Retinal pigment epithelial cell (primary cell): ENCODE results near the gene TRAPPC10.

Source experiments
- DNase-seq: peaks from one replicate; pipeline ENCODE4 v3.0.0-alpha.2; 2010; ENCODE audit warnings: low read depth
- H3K4me3 ChIP-seq: 2 replicates; pipeline ENCODE4 v1.5.1; 2011; ENCODE audit warnings: mild to moderate bottlenecking, low read length, control low read depth, moderate library complexity
- CTCF ChIP-seq: conservative IDR thresholded peaks from 2 replicates; pipeline ENCODE4 v1.5.1; 2011; ENCODE audit warnings: low read depth, low read length, control low read depth, inconsistent platforms

Gene TRAPPC10

GRCh38 chr21:44049182-44049581, 37.1 kb downstream of the TRAPPC10 start:
- H3K4me3 ChIP-seq: no peak overlapping the region

GRCh38 chr21:44049606-44050005, 37.5 kb downstream of the TRAPPC10 start:
- DNase-seq: no peak
- no peak overlapping the region for H3K4me3 ChIP-seq
- TF ChIP-seq CTCF: no peak

More at GRCh38 chr21:44049182-44049581, 37.1 kb downstream of the TRAPPC10 start:
- DNase-seq: no peak
- no peak for TF ChIP-seq CTCF

GRCh38 chr21:44050276-44050675, 38.2 kb downstream of the TRAPPC10 start:
- no peak for TF ChIP-seq CTCF
- DNase-seq: no peak
- H3K4me3 ChIP-seq: no peak overlapping the region

- no peak for TF ChIP-seq CTCF
- DNase-seq: no peak
- H3K4me3 ChIP-seq: no peak overlapping the region
These were observed 39.4 kb downstream of the TRAPPC10 start for GRCh38 chr21:44051462-44051941.

GRCh38 chr21:44052071-44052829, 40.1 kb downstream of the TRAPPC10 start:
- TF ChIP-seq CTCF: no peak
- no peak overlapping the region for H3K4me3 ChIP-seq
- DNase-seq: no peak

- DNase-seq: no peak
- no peak for TF ChIP-seq CTCF
- H3K4me3 ChIP-seq: no peak overlapping the region
These were observed 40.7 kb downstream of the TRAPPC10 start for GRCh38 chr21:44052830-44053226.

- no peak for TF ChIP-seq CTCF
- no peak for DNase-seq
- H3K4me3 ChIP-seq: no peak overlapping the region
These were observed 41.5 kb downstream of the TRAPPC10 start for GRCh38 chr21:44053567-44053966.
